Uterus (tissue), 4 donors: ENCODE measurements around the gene KDF1. TPM values are rescaled to one million over a fixed set of nuclear protein-coding genes. Genes with fewer than 3 reads are reported as not detected.

Source experiments
- DNase-seq, 2 donors: peaks; one replicate each; pipeline ENCODE4 v3.0.0-alpha.2; 2019 to 2020
- H3K27ac ChIP-seq, 2 donors: fragments of 200-600 bp; sonication (generic); 1 replicate in 1 of 2; 2 replicates in 1 of 2; pipeline ENCODE4 v1.5.1; 2016 to 2018
- H3K27me3 ChIP-seq, 2 donors: fragments of 200-600 bp; sonication (generic); one replicate each; pipeline ENCODE4 v1.5.1; 2018 to 2019; ENCODE audit warnings: control low read depth in 1 of 2
- H3K36me3 ChIP-seq, 2 donors: fragments of 200-600 bp; sonication (generic); one replicate each; pipeline ENCODE4 v1.5.1; 2019; ENCODE audit warnings: control low read depth in 1 of 2
- H3K4me1 ChIP-seq, 2 donors: fragments of 200-600 bp; sonication (generic); one replicate each; pipeline ENCODE4 v1.5.1; 2018 to 2019; ENCODE audit warnings: control low read depth in 1 of 2
- H3K4me3 ChIP-seq, 2 donors: fragments of 200-600 bp; sonication (generic); 1 replicate in 1 of 2; 2 replicates in 1 of 2; pipeline ENCODE4 v1.5.1; 2018 to 2019; ENCODE audit warnings: mild to moderate bottlenecking in 1 of 2
- H3K9me3 ChIP-seq, 2 donors: fragments of 200-600 bp; sonication (generic); one replicate each; pipeline ENCODE4 v1.5.1; 2019; ENCODE audit warnings: control low read depth in 1 of 2
- POLR2A ChIP-seq, 2 donors: fragments of 450-650 bp; IDR thresholded peaks; one replicate each; pipeline ENCODE4 v1.6.1; 2016; ENCODE audit warnings: antibody characterized with exemption in 2 of 2, mild to moderate bottlenecking in 1 of 2, moderate library complexity in 1 of 2
- intact Hi-C: fragments of 100-400 bp; cut with DNase I; formaldehyde crosslinking; loops from one replicate; pipeline ENCODE4 v1.15.1; 2023; ENCODE audit warnings: low total_unique reads
- total RNA-seq, 4 donors: library from RNA; depleted of rRNA in 3 of 4; stranded (reverse); fragments of >200 nt in 3 of 4; gene quantifications; one replicate each; pipeline versions ENCODE4 v1.1.0 to v1.2.4, GENCODE V29; 2014 to 2023
- TF ChIP-seq, protein P1 (sequence below), 4 experiments: fragments of 200-600 bp in 2 of 4; fragments of 450-650 bp in 2 of 4; sonication (generic) in 2 of 4; IDR thresholded peaks; one replicate each; pipeline ENCODE4 v1.5.1; 2016 to 2019; ENCODE audit warnings: antibody characterized with exemption in 4 of 4, mild to moderate bottlenecking in 2 of 4, moderate library complexity in 1 of 4
- donor health status: DM: yes; HTN: yes; CAD: no.

Gene KDF1
- total RNA-seq, 4 donors from 2014 or later, result 1.9 TPM; not detected in 3

- Histone ChIP-seq H3K27ac (peak overlapping the region; percentile 72 to 94), H3K4me1 (no peaks in the 10 kb centered on the region), H3K9me3 (no peaks in the 10 kb centered on the region), H3K4me3 (peak overlapping the region; percentile 88 to 100), H3K36me3 (no peaks in the 10 kb centered on the region), H3K27me3 (no peaks in the 10 kb centered on the region)
- DNase-seq, result no peak
- intact Hi-C loops, result no loop called here
- TF ChIP-seq, protein P1, sequence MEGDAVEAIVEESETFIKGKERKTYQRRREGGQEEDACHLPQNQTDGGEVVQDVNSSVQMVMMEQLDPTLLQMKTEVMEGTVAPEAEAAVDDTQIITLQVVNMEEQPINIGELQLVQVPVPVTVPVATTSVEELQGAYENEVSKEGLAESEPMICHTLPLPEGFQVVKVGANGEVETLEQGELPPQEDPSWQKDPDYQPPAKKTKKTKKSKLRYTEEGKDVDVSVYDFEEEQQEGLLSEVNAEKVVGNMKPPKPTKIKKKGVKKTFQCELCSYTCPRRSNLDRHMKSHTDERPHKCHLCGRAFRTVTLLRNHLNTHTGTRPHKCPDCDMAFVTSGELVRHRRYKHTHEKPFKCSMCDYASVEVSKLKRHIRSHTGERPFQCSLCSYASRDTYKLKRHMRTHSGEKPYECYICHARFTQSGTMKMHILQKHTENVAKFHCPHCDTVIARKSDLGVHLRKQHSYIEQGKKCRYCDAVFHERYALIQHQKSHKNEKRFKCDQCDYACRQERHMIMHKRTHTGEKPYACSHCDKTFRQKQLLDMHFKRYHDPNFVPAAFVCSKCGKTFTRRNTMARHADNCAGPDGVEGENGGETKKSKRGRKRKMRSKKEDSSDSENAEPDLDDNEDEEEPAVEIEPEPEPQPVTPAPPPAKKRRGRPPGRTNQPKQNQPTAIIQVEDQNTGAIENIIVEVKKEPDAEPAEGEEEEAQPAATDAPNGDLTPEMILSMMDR (IDR thresholded peaks at IDR 0.05), result no peak
- no peak for TF ChIP-seq POLR2A (IDR thresholded peaks at IDR 0.05)
Measured at GRCh38 chr1:26921126-26921539, 39.1 kb downstream of the KDF1 start.

- TF ChIP-seq POLR2A (IDR thresholded peaks at IDR 0.05), result no peak
- TF ChIP-seq, protein P1 (IDR thresholded peaks at IDR 0.05), result no peak
- intact Hi-C loops, result no loop called here
- Histone ChIP-seq H3K4me3 (no peak overlapping the region), H3K9me3 (no peaks in the 10 kb centered on the region), H3K27ac (no peak overlapping the region), H3K36me3 (no peaks in the 10 kb centered on the region), H3K27me3 (no peaks in the 10 kb centered on the region), H3K4me1 (no peaks in the 10 kb centered on the region)
- DNase-seq, result no peak
Measured at GRCh38 chr1:26915204-26915842, 44.9 kb downstream of the KDF1 start.

DNA sequence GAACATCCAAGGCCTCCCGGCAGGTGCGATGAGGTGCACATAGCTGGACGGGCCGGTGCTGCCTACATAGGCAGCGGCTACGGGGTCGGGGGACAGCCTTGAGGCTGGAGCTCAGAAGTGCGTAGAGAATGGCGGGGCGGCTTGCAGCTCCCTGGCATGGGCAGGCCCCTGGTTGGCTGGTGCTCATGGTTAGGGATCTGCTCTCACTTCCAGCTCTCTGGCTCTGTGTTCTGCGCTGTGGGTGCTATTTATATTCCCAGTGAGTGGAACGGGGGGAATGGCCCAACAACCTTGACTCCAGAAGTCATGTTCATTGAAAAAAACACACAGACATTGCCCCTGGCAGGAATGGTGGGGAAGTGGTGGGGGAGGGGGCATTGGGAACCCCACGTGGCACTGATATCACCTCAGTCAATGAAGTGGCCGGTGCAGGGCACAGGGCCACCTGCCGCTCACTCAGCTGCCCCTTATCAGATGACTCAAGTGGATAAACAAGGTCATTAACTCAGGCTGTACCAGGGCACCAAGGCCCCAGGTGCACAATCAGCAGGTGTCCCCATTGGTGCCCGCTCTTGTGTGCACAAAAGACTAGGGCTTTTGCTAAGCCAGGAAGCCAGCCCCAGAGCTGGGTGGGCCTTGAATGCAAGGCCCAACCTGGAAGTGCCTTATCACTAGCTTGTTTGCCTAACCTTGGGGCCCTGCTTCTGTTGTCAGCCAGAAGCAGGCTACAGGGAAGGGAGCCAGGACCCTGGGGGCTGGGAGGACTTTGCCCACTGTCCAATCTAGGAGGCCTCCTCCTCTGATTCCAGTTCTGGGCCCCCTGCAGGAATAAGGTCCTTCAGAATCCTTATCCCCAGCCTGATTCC lies 46.3 kb downstream of the KDF1 start, which contains the start of gene NR0B2:
Gene NR0B2 (minus strand): TSS at position 222 of the 866 bp plus-strand sequence. CDS start 35 bp downstream, at position 187.
- Histone ChIP-seq H3K4me3 (no peak within 1 kb of the TSS), H3K4me1 (no peaks in the 10 kb centered on the region), H3K27ac (no peak within 1 kb of the TSS), H3K36me3 (no peaks in the 10 kb centered on the region), H3K27me3 (no peaks in the 10 kb centered on the region), H3K9me3 (no peaks in the 10 kb centered on the region)
- no peak for TF ChIP-seq POLR2A (IDR thresholded peaks at IDR 0.05)
- TF ChIP-seq, protein P1 (IDR thresholded peaks at IDR 0.05), result no peak
- DNase-seq, result no peak
- intact Hi-C loops, result no loop called here

GRCh38 chr1:26913389-26913753 lies 46.9 kb downstream of the KDF1 start:
- no peak overlapping the region for H3K27ac ChIP-seq
- DNase-seq, result no peak
- no peak for TF ChIP-seq POLR2A (IDR thresholded peaks at IDR 0.05)
- TF ChIP-seq, protein P1 (IDR thresholded peaks at IDR 0.05), result no peak
- H3K36me3 ChIP-seq, result no peaks in the 10 kb centered on the region
- H3K4me3 ChIP-seq, result no peak overlapping the region
- no peaks in the 10 kb centered on the region for H3K4me1 ChIP-seq
- H3K9me3 ChIP-seq, result no peaks in the 10 kb centered on the region
- H3K27me3 ChIP-seq, result no peaks in the 10 kb centered on the region
- intact Hi-C loops, result no loop called here

DNA sequence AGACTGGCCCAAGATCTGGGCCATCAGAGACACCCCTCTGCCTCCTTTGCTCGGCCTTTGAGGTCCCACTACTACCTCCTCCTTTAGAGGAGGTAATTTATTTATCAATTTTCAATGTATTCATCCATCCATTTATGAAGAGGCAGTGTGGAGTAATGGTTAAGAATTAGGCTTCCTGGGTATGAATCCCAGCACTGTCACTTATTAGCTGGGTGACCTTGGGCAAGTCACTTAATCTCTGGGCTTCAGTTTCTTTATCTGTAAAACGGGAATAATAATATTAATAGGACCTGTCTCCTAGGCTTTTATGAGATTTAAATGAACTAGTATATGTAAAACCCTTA lies 48.1 kb downstream of the KDF1 start:
- no peak for DNase-seq
- intact Hi-C loops, result no loop called here
- H3K36me3 ChIP-seq, result no peaks in the 10 kb centered on the region
- H3K27ac ChIP-seq, result no peak overlapping the region
- H3K27me3 ChIP-seq, result no peaks in the 10 kb centered on the region
- no peaks in the 10 kb centered on the region for H3K9me3 ChIP-seq
- no peak for TF ChIP-seq POLR2A (IDR thresholded peaks at IDR 0.05)
- TF ChIP-seq, protein P1 (IDR thresholded peaks at IDR 0.05), result no peak
- no peak overlapping the region for H3K4me3 ChIP-seq
- H3K4me1 ChIP-seq, result no peaks in the 10 kb centered on the region
